Left renal pelvis (tissue), 4 donors: ENCODE measurements around the gene STPG3. TPM values are rescaled to one million over a fixed set of nuclear protein-coding genes. Genes with fewer than 3 reads are reported as not detected.
"Not testable (repeated sequence)": the region's sequence is repeated elsewhere in the genome, so short reads cannot be mapped to it uniquely, and the experiment has no call there.

Experiments used
- DNase-seq, 4 donors: peaks; one replicate each; pipeline ENCODE4 v3.0.0-alpha.2; 2013; ENCODE audit warnings: low read depth in 4 of 4, low spot score in 3 of 4
- polyA plus RNA-seq, 4 donors: library from polyadenylated mRNA; unstranded; fragments of 120-200 nt; gene quantifications; one replicate each; pipeline ENCODE4 v1.2.1, GENCODE V29; 2013; ENCODE audit not compliant: insufficient read length in 4 of 4

STPG3 gene
- polyA plus RNA-seq, 4 donors, result 0.57 to 4.8 (median 1.7) TPM

- no peak for DNase-seq
Measured at GRCh38 chr9:137232510-137232909, 18.6 kb upstream of the STPG3 start.

DNA sequence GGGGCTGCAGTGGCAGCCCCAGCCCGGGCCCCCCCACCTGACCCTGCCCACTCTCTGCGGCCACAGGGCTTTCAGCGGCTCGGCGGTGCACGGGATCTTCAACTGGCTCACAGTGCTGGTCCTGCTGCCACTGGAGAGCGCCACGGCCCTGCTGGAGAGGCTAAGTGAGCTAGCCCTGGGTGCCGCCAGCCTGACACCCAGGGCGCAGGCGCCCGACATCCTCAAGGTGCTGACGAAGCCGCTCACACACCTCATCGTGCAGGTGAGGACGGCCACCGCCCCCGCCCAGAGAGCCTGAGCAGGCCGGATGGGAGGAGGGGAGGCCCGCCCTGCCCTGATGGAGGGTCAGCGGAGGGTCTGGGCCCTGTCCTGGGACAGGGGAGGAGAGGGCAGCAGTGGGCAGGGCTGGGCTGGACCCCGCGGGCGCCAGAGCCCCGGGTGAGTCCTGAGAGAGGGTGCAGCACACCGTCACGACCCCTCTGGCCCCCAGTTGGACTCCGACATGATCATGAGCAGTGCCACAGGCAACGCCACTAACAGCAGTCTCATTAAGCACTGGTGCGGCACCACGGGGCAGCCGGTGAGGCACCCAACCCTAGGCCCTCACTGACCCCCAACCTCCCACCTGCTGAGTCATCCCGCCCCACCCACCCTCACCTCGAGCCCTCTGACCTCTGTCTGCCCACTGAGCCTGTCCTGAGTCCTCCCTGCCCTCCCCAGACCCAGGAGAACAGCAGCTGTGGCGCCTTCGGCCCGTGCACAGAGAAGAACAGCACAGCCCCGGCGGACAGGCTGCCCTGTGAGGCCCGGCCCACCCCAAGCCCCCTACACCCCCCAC lies 17.7 kb upstream of the STPG3 start:
- DNase-seq, result no peak

DNA sequence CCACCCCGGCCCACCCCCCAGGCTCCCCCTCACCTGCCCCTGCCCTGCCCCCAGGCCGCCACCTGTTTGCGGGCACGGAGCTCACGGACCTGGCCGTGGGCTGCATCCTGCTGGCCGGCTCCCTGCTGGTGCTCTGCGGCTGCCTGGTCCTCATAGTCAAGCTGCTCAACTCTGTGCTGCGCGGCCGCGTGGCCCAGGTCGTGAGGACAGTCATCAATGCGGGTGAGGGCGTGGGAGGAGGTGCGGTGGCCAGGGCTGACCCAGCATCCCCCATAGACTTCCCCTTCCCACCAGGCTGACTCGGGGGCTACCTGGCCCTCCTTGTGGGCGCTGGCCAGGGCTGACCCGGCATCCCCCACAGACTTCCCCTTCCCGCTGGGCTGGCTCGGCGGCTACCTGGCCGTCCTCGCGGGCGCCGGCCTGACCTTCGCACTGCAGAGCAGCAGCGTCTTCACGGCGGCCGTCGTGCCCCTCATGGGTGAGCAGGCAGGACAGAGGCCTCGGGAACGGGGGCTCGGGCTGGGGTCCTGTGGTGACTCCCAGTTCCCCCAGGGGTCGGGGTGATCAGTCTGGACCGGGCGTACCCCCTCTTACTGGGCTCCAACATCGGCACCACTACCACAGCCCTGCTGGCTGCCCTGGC lies 16.9 kb upstream of the STPG3 start:
- no peak for DNase-seq

- DNase-seq, result no peak
Measured at GRCh38 chr9:137234758-137235423, 16.2 kb upstream of the STPG3 start.

DNA sequence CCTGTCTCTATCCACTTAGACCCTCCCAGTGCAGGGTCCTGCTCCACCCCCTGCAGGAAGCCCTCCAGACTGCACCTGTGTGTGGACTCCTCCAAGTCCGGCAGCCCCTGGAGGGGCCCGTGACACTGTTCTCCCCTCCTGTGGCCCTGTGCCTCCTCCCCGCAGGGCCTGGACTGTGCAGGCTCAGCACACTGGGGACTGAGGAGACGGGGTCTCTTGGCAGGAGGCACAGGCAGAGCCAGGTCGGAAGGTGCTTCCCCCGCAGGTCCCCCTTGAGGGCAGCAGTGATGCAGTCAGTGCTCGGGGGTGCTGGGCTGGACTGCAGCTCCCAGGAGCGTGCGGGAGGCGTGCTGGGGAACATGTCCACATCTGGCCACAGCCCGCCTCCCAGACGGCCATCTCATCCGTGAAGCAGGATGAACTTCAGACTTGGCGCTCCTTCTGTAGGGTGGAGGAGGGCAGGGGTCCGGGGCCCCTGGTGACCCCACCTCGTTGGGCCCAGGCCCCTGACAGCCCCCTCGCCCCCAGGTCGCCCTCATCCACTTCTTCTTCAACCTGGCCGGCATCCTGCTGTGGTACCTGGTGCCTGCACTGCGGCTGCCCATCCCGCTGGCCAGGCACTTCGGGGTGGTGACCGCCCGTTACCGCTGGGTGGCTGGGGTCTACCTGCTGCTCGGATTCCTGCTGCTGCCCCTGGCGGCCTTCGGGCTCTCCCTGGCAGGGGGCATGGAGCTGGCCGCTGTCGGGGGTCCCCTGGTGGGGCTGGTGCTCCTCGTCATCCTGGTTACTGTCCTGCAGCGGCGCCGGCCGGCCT lies 15.5 kb upstream of the STPG3 start:
- DNase-seq, result no peak

DNA sequence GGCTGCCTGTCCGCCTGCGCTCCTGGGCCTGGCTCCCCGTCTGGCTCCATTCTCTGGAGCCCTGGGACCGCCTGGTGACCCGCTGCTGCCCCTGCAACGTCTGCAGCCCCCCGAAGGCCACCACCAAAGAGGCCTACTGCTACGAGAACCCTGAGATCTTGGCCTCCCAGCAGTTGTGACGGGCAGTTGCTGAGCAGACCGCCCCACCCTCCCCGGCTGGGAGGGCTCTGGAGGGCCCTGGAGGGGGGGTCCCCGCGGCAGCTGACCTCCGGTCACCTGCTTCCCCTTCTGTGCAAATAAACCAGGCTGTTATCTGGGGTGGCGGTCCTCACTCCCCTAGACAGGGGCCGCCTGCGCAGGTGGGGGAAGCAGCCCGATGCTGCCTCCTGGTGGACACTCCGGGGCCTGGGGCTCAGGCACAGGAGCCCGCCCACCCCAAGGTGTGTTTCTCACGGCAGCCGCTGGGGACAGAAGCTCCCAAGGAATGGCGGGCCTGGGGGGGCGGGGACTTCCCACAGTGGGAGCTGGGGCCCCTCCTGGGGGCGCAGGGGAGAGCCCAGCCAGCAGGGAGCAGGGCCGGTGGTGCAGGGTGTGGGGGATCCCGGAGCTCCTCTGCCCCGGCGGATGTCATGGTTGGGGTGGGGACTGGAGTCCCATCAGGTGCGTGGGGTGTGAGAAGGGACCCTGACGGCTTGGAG lies 14.7 kb upstream of the STPG3 start:
- DNase-seq, result peak; percentile 47 to 68 (median 58)

DNA sequence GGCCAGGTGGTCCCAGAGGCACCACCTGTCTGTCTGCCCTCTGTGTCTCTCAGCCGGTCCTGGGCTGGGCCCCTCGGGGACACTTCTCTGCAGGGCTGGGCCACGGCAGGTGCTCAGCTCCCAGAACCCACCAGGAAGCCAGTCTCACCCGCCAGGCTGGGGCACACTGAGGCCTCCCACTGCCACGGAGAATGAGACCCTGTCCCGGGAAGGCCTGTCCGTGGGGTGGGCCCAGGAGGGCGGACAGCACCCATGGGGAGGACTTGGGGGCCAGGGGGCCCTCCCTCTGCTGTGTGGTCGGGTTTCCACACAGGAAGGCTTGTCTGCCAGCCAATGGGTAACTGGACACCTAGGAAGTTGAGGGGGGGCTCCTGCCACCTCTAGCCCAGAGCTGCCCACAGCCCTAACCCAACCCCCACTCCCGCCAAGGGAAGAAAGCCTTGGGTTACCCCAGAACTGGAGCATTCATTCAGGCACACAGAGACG lies 14.1 kb upstream of the STPG3 start:
- DNase-seq, result no peak

GRCh38 chr9:137237759-137238726 lies 13.0 kb upstream of the STPG3 start:
- no peak for DNase-seq

DNA sequence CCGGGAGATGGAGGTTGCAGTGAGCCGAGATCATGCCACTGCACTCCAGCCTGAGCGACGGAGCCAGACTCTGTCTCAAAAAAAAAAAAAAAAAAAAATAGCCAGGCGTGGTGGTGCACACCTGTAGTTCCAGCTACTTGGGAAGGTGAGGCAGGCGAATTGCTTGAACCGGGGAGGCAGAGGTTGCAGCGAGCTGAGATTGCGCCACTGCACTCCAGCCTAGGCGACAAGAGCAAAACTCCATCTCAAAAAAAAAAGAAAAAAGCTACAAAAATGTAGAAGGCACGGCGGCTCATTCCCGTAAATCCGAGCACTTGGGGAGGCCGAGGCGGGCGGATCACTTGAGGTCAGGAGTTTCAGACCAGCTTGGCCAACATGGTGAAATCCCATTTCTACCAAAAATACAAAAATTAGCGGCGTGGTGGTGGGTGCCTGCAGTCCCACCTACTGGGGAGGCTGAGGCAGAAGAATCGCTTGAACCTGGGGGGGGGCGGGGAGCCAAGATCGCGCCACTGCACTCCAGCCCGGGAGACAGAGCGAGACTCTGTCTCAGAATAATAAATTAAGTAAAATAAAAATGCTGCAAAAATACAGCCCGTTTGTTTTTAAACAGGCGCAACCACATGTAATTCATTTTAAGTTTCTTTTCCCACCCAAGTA lies 11.4 kb upstream of the STPG3 start:
- not testable (repeated sequence) for DNase-seq

GRCh38 chr9:137240318-137240840 lies 10.7 kb upstream of the STPG3 start:
- DNase-seq, result peak in 1 of 4 donors; percentile 59

GRCh38 chr9:137240841-137241489 lies 10.1 kb upstream of the STPG3 start, which contains the start of gene TUBB4B:
Gene TUBB4B (plus strand): TSS chr9:137241287. CDS start chr9:137241361, 74 bp downstream.
- peak; percentile 98 to 100 (median 99) for DNase-seq

GRCh38 chr9:137241490-137242268 lies 9.4 kb upstream of the STPG3 start:
- no peak for DNase-seq

GRCh38 chr9:137242269-137243203 lies 8.6 kb upstream of the STPG3 start:
- DNase-seq, result no peak

DNA sequence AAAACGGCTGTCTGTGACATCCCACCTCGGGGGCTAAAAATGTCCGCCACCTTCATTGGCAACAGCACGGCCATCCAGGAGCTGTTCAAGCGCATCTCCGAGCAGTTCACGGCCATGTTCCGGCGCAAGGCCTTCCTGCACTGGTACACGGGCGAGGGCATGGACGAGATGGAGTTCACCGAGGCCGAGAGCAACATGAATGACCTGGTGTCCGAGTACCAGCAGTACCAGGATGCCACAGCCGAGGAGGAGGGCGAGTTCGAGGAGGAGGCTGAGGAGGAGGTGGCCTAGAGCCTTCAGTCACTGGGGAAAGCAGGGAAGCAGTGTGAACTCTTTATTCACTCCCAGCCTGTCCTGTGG lies 7.8 kb upstream of the STPG3 start:
- DNase-seq, result not testable (repeated sequence)

DNA sequence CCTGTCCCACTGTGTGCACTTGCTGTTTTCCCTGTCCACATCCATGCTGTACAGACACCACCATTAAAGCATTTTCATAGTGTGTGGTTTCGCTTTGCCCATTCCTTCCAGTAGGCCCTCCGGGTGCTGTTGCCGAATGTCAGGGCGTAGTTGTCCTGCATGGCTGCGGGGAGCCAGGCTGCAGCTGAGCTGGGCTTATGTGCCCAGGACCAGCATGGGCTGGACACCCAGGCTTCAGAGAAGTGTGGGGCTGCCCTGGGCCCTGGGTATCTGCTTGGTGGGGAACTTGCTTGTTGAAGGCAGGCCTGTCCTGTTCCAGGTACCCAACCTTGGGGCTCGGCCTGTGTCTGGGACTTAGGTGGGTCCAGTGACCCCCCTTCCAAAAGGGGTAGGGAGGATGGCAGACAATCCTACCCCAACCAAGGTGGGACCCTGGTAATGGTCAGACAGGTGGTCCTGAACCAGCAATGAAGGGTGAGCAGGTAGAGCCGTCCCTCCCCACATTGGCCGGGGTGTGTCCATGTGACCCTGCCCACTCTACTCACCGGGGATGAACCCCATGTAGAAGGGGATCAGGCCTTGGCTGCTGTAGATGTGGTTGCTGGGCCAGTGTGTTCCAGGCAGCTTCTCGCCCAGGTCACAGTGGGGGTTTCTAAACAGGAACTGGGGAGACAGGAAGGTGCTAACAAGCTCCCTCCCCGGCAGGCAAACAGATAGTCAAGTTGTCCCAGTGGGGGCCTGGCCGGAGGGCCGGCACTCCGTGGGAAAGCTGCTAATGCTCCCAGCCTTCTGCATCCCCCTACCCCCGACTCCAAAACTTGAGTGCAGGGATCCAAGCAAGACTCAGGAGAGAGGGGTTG lies 7.2 kb upstream of the STPG3 start:
- no peak for DNase-seq
